Thyroid gland (tissue), 4 donors: ENCODE data around the gene CIP2A. TPM values are rescaled to one million over a fixed set of nuclear protein-coding genes. Genes with fewer than 3 reads are reported as not detected.

Experiments
- DNase-seq, 2 donors: peaks; one replicate each; pipeline ENCODE4 v3.0.0-alpha.2; 2019
- H3K27ac ChIP-seq, 3 donors: fragments of 200-600 bp; sonication (generic); 1 replicate in 2 of 3; 2 replicates in 1 of 3; pipeline ENCODE4 v1.5.1; 2016 to 2019; ENCODE audit warnings: mild to moderate bottlenecking in 1 of 3, moderate library complexity in 1 of 3
- H3K27me3 ChIP-seq: fragments of 200-600 bp; sonication (generic); one replicate; pipeline ENCODE4 v1.5.1; 2019
- H3K36me3 ChIP-seq, 2 donors: fragments of 200-600 bp; sonication (generic); one replicate each; pipeline ENCODE4 v1.5.1; 2016 to 2019
- H3K4me1 ChIP-seq, 2 donors: fragments of 200-600 bp; sonication (generic); one replicate each; pipeline ENCODE4 v1.5.1; 2017 to 2019
- H3K4me3 ChIP-seq, 3 donors: fragments of 200-600 bp; sonication (generic); replicated peaks in 1 of 3; 1 replicate in 2 of 3; 2 replicates in 1 of 3; pipeline ENCODE4 v1.5.1; 2016; ENCODE audit warnings: mild to moderate bottlenecking in 1 of 3
- H3K9me3 ChIP-seq: fragments of 200-600 bp; sonication (generic); one replicate; pipeline ENCODE4 v1.5.1; 2017
- CTCF ChIP-seq, 6 experiments: fragments of 200-600 bp in 3 of 6; fragments of 450-650 bp in 3 of 6; sonication (generic) in 3 of 6; IDR thresholded peaks; one replicate each; pipeline ENCODE4 v1.5.1; 2016 to 2019; ENCODE audit warnings: antibody characterized with exemption in 6 of 6, mild to moderate bottlenecking in 2 of 6, inconsistent platforms in 1 of 6, moderate library complexity in 1 of 6
- POLR2A ChIP-seq, 2 donors: fragments of 450-650 bp; IDR thresholded peaks; one replicate each; pipeline ENCODE4 v1.6.1; 2017; ENCODE audit warnings: antibody characterized with exemption in 2 of 2, mild to moderate bottlenecking in 2 of 2, moderate library complexity in 1 of 2
- WGBS, 2 donors: methylation state at CpG; one replicate each; pipeline ENCODE4 v1.1.5; 2017; 5-methylcytosine and 5-hydroxymethylcytosine counted together
- intact Hi-C: fragments of 100-400 bp; cut with DNase I; formaldehyde crosslinking; loops from one replicate; pipeline ENCODE4 v1.15.1; 2023
- total RNA-seq, 4 donors: library from RNA; depleted of rRNA; stranded (reverse); fragments of >200 nt; gene quantifications; one replicate each; pipeline ENCODE4 v1.2.3, GENCODE V29; 2016

The CIP2A gene
- total RNA-seq, 4 donors from 2014 or later: 3.6 to 8.1 (median 3.8) TPM

DNA sequence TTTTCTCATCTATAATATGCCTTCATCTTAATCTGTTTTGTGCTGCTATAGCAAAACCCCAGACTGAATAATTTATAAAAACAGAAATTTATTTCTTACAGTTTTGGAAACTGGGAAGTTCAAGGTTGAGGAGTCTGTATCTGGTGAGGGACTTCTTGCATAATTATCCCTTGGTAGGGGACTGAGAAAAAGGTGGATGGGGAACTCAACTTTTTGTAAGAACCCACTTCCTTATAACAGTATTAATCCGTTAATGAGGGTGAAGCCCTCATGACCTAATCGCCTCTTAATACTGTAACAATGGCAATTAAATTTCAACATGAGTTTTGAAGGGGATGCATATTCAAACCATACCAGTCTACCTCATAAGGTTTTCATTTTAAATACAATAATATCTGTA lies 61.4 kb downstream of the CIP2A start:
- intact Hi-C loops: no loop called here
- Histone ChIP-seq H3K36me3 (no peaks in the 10 kb centered on the region), H3K27ac (no peak overlapping the region), H3K27me3 (no peaks in the 10 kb centered on the region), H3K9me3 (no peaks in the 10 kb centered on the region), H3K4me3 (no peak overlapping the region), H3K4me1 (no peaks in the 10 kb centered on the region)
- 83 to 87% methylated on average over 2 of the region's 2 CpGs for WGBS, 2 donors
- TF ChIP-seq CTCF (IDR thresholded peaks at IDR 0.05) (no peak), POLR2A (IDR thresholded peaks at IDR 0.05) (no peak)
- no peak for DNase-seq

DNA sequence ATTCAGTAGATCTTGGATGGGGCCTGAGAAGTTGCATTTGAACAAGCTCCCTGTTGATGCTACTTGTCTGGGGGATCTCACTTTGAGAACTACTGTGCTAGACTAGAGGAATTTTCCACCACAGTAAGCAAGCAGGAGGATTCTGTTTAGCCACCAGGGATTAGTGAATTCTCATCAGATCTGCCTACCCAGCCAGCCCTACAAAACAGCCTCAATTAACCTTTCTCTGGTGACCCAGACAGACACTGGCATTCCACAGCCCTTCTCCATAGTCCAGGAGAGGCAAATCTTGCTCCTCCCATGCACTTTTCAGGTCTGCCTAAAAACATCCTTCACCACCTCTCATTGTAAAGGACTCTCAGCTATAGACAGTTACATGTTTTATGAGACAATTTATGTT lies 62.1 kb downstream of the CIP2A start:
- H3K27me3 ChIP-seq: no peaks in the 10 kb centered on the region
- DNase-seq: no peak
- no peak overlapping the region for H3K27ac ChIP-seq
- H3K4me1 ChIP-seq: no peaks in the 10 kb centered on the region
- H3K9me3 ChIP-seq: no peaks in the 10 kb centered on the region
- intact Hi-C loops: no loop called here
- no peaks in the 10 kb centered on the region for H3K36me3 ChIP-seq
- TF ChIP-seq CTCF (IDR thresholded peaks at IDR 0.05) (no peak), POLR2A (IDR thresholded peaks at IDR 0.05) (no peak)
- H3K4me3 ChIP-seq: no peak overlapping the region

GRCh38 chr3:108525971-108526370 lies 63.3 kb downstream of the CIP2A start:
- Histone ChIP-seq H3K27ac (no peak overlapping the region), H3K4me1 (no peaks in the 10 kb centered on the region), H3K36me3 (no peaks in the 10 kb centered on the region), H3K27me3 (no peaks in the 10 kb centered on the region), H3K4me3 (no peak overlapping the region), H3K9me3 (no peaks in the 10 kb centered on the region)
- no peak for DNase-seq
- 89 to 94% methylated on average over 2 of the region's 2 CpGs for WGBS, 2 donors
- intact Hi-C loops: no loop called here
- TF ChIP-seq CTCF (IDR thresholded peaks at IDR 0.05): no peak
- TF ChIP-seq POLR2A (IDR thresholded peaks at IDR 0.05): no peak

DNA sequence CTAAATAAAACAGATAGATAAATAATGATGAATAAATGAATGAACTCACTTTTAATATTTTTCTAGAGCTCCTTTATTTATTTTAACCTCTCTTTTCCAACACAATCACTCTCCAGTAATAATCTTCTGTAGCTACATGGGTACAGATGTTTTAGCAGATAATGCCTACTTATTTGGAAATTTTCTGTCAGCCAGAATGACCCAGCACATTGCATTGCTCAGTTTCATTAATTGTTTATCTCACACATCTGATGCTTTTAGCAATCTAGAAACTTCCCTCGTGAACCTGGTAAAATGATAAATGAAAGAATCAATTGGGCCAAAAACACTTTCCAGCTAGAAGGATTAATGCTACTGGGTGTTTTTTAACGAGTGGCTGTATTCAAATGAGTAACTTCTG lies 64.0 kb downstream of the CIP2A start:
- intact Hi-C loops: no loop called here
- H3K4me3 ChIP-seq: no peak overlapping the region
- TF ChIP-seq POLR2A (IDR thresholded peaks at IDR 0.05) (no peak), CTCF (IDR thresholded peaks at IDR 0.05) (no peak)
- H3K4me1 ChIP-seq: no peaks in the 10 kb centered on the region
- 85 to 92% methylated on average over 2 of the region's 2 CpGs for WGBS, 2 donors
- no peak for DNase-seq
- H3K27ac ChIP-seq: no peak overlapping the region
- H3K9me3 ChIP-seq: no peaks in the 10 kb centered on the region
- H3K27me3 ChIP-seq: no peaks in the 10 kb centered on the region
- no peaks in the 10 kb centered on the region for H3K36me3 ChIP-seq

DNA sequence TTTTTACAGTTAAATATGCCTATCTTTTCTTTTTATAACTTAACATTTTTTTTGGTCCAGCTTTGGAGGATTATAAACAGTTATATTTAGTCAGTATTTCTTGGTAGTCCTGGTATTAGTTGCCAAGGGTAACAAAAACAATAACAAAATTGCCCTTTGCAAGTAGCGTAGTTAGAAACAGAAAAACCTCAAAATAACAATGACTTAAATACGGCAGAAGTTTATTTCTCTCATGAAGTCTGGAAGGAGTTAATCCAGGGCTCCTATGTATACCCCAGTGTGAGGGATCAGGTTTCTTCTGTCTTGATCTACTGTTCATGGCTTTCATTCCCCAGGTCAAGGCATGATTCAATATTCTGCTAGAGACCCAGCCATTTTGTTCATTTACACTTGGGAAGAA lies 64.7 kb downstream of the CIP2A start:
- Histone ChIP-seq H3K4me1 (no peaks in the 10 kb centered on the region), H3K27ac (no peak overlapping the region), H3K9me3 (no peaks in the 10 kb centered on the region), H3K36me3 (no peaks in the 10 kb centered on the region), H3K27me3 (no peaks in the 10 kb centered on the region), H3K4me3 (no peak overlapping the region)
- 16 to 18% methylated on average over 2 of the region's 2 CpGs for WGBS, 2 donors
- no peak for DNase-seq
- no peak for TF ChIP-seq CTCF (IDR thresholded peaks at IDR 0.05)
- TF ChIP-seq POLR2A (IDR thresholded peaks at IDR 0.05): no peak
- intact Hi-C loops: no loop called here
